RWPE1 (cell line): Measurements from ENCODE around the gene ULBP1.

ENCODE experiments used
- CTCF ChIA-PET: fragments of 350-600 bp; sonication (Branson Sonifier 250); formaldehyde crosslinking; extraction: SDS; loops from one replicate; lab custom pipeline; 2021; lab: Yijun Ruan, JAX
- POLR2A ChIA-PET: fragments of 400-600 bp; formaldehyde crosslinking; extraction: SDS; loops from one replicate; lab custom pipeline; 2020; ENCODE audit warnings: antibody characterized with exemption; ENCODE audit not compliant: low non-redundant PET; lab: Yijun Ruan, JAX
- DNase-seq: peaks from one replicate; pipeline ENCODE4 v3.0.0; 2012; ENCODE audit warnings: low spot score
- H3K27ac ChIP-seq: fragments of 450-650 bp; 2 replicates; pipeline ENCODE4 v1.5.1; 2017
- TF ChIP-seq, protein P1 (sequence below): fragments of 450-650 bp; conservative IDR thresholded peaks from 2 replicates; pipeline ENCODE4 v1.5.1; 2017; ENCODE audit warnings: low read depth, mild to moderate bottlenecking

ULBP1 gene

DNA sequence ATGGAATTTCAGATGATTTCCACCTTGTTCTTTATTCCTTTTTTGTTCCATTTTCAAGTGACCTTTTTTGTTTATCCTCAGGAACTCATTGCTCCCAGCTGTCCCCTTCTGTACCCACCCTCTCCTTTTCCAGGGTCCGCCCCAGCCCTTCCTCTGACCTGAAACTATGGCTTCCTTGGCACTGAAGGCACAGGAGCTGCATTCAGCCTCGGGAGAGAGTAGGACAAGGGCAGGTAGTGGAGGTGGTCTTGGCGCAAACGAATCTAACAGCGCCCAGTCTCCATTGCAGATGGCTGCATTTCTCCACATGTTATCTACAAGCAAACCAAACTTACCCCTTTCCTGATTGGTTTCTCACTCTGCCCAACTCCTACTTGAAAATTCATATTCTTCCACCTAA lies 30.7 kb upstream of the ULBP1 start:
- POLR2A ChIA-PET = no interaction called here
- CTCF ChIA-PET = interaction anchor here (0.8 kb wide), 1 partner anchor 99 kb away, joined by 4 read pairs; no protein-coding TSS in a partner anchor
- TF ChIP-seq, protein P1, sequence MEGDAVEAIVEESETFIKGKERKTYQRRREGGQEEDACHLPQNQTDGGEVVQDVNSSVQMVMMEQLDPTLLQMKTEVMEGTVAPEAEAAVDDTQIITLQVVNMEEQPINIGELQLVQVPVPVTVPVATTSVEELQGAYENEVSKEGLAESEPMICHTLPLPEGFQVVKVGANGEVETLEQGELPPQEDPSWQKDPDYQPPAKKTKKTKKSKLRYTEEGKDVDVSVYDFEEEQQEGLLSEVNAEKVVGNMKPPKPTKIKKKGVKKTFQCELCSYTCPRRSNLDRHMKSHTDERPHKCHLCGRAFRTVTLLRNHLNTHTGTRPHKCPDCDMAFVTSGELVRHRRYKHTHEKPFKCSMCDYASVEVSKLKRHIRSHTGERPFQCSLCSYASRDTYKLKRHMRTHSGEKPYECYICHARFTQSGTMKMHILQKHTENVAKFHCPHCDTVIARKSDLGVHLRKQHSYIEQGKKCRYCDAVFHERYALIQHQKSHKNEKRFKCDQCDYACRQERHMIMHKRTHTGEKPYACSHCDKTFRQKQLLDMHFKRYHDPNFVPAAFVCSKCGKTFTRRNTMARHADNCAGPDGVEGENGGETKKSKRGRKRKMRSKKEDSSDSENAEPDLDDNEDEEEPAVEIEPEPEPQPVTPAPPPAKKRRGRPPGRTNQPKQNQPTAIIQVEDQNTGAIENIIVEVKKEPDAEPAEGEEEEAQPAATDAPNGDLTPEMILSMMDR = no peak
- no peak overlapping the region for H3K27ac ChIP-seq
- DNase-seq = no peak

DNA sequence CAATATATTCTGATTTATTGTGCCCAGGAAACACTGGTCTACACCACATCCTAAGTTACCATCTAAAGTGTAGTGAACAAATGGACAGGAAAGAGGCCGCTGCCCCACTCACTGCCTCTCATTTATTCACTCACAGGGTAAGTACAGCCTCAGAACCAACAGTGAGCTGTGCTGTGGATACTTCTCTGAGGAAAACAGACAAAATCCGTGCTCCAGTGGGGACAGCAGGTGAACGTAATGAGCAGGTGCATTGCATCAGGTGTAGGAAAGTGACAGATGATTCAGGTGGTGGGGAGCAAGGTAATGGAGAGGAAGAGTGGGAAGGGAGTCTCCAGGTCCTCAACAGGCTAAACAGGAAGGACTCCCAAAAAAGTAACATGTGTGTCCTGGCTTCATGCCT lies 30.3 kb upstream of the ULBP1 start:
- no peak overlapping the region for H3K27ac ChIP-seq
- no peak for DNase-seq
- ChIA-PET POLR2A (no interaction called here), CTCF (no interaction called here)
- TF ChIP-seq, protein P1 = no peak

DNA sequence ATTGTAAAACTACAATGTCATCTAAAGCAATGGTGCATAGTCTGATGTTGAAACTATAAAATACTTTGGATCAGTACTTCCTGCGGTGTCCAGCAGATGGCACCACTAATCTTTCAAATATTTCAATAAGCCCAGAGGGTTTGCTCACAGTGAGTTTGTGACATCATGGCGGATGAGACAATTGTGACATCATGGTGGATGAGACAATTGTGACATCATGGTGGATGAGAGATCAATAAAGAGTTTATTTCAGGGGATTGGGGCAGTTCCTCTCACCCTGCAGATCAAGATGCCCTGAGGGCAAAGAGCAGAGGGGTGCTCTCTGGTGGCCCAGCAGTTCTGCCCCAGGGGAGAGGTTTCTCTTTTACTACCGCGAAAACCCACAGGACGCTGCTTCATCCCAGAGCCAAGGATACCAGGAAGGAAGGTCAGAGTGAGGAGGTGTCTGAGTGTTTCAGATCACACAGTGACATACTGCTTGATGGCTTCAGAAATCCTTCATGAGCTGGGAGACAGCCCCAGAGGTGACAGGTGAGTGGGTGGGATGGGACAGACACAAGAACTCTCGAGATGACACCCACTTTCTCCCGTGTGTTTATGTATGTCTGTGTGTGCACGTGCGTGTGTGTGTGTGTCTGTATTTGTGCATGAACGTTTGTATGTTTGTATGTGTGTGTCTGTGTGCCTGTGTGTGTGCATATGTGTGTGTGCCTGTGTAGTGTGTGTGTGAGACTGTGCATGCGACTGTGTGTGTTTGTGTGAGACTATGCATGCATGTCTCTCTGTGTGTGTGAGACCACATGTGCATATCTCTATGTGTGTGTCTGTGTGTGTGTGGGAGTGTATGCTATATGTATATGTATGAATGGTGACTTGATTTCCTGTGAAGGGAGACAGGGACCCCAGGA lies 29.2 kb upstream of the ULBP1 start:
- ChIA-PET CTCF (interaction anchor here (0.6 to 1.5 kb wide), 3 partner anchors 102 to 1161 kb away, joined by 3 to 5 read pairs (median 3); no protein-coding TSS in a partner anchor), POLR2A (no interaction called here)

DNA sequence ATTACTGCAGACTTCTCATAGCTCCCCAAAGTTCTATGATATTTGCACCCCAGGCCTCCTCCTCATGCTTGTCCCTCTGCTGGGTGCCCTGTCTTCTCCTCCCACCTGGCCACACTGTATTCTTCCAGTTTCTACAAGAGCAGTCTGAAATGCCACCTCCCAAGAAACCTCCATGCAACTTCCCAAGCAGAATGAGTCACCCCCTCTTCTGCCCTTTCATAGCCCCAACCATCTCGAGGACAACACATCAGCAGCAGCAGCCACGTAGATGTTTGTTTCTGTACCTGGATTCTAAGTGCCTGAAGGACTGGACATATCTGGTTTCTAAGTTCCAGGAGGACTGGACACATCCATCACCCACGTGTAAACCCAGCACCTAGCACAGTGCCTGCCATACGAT lies 28.5 kb upstream of the ULBP1 start:
- ChIA-PET CTCF (interaction anchor here (0.6 to 1.5 kb wide), 3 partner anchors 103 to 1161 kb away, joined by 3 to 5 read pairs (median 3); no protein-coding TSS in a partner anchor), POLR2A (no interaction called here)
- TF ChIP-seq, protein P1 = no peak
- DNase-seq = no peak
- H3K27ac ChIP-seq = no peak overlapping the region

More for the DNA sequence above, 29.2 kb upstream of the ULBP1 start:
- DNase-seq = no peak
- H3K27ac ChIP-seq = no peak overlapping the region
- TF ChIP-seq, protein P1 = peak; percentile 84

DNA sequence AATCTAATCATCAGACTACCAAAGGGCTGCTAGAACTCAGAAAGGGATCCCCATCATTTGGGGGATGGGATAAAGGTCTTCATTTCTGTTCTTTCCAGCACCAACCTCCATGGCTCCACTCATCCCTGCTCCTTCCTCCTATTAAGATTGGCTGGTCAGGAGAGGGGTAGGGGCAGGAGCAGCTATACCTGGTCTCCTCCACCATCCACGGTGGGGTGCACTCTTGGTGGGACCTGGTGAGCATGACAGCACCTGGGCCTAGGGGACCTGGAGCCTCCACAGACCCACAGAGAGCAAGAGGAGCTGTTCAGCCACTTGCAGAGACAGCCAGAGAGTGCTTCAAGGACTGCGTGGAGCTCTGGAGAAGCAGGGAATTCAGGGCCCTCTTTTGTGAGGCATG lies 28.1 kb upstream of the ULBP1 start:
- CTCF ChIA-PET = interaction anchor here (0.6 to 1.5 kb wide), 3 partner anchors 102 to 1160 kb away, joined by 3 to 5 read pairs (median 3); no protein-coding TSS in a partner anchor
- TF ChIP-seq, protein P1 = no peak
- DNase-seq = no peak

DNA sequence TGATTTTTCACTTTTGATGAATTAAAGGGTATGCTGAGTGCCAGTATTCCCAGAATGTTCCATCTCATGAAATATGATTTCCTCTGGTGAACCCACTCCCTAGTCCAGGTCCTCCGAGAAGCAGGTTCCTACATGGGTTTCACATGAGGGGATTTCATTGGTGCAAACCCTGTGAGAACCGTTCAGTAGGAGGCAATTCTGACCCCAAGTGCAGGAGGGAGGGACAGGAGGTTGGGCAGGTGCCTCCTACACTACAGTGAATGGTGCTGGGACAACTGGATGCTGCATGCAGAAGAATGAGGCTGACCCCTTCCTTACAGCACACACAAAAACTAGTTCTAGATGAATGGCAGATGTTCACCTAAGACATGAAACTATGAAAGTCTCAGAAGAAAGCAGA lies 27.0 kb upstream of the ULBP1 start:
- DNase-seq = no peak
- ChIA-PET CTCF (interaction anchor here (0.7 kb wide), 1 partner anchor 468 kb away, joined by 4 read pairs; no protein-coding TSS in a partner anchor), POLR2A (no interaction called here)
- H3K27ac ChIP-seq = no peak overlapping the region
- TF ChIP-seq, protein P1 = no peak

More for the DNA sequence above, 28.1 kb upstream of the ULBP1 start:
- H3K27ac ChIP-seq = no peak overlapping the region
- POLR2A ChIA-PET = no interaction called here
